AG10803 (cell line): ENCODE measurements around the gene PPP1R37.

ENCODE experiments used
- DNase-seq: peaks from one replicate; pipeline ENCODE4 v3.0.0; 2010; ENCODE audit warnings: low read depth
- H3K4me3 ChIP-seq: 2 replicates; pipeline ENCODE4 v1.5.1; 2011; ENCODE audit warnings: mild to moderate bottlenecking, low read length, control low read depth
- CTCF ChIP-seq: conservative IDR thresholded peaks from 2 replicates; pipeline ENCODE4 v1.5.1; 2011; ENCODE audit warnings: mild to moderate bottlenecking, low read length, control low read depth, inconsistent platforms

The PPP1R37 gene

GRCh38 chr19:45063851-45064801 is 28.9 kb upstream of the PPP1R37 start:
- no peak for TF ChIP-seq CTCF
- no peak for DNase-seq
- no peak overlapping the region for H3K4me3 ChIP-seq

DNA sequence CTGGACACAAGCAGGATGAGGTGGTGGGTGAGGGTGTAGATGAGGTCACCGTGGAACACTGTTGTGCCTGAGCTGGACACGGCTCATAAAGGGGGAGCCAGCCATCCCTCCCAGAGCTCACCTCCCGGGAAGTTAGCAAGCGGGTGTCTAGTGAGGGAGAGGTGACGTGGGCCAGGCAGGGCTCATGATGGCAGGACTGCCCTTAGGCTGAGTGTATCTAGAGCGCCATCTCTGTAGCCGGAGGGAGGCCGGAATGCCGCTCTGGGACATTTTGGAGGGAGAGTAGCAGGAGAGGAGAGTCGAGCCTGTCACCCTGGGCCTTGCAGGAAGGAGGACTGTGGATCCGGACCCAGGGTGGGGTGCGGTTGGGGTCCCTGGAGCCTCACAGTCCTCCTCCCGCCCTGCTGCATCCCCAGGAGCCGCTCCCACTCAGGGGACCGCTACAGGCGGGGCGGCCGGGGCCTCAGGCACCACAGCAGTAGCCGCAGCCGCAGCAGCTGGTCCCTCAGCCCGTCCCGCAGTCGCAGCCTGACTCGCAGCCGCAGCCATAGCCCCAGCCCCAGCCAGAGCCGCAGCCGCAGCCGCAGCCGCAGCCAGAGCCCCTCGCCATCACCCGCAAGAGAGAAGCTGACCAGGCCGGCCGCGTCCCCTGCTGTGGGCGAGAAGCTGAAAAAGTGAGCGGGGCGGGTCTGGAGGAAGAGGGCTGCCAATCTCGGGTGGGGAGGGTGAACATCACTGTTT is 25.9 kb upstream of the PPP1R37 start:
- DNase-seq: no peak
- no peak overlapping the region for H3K4me3 ChIP-seq
- TF ChIP-seq CTCF: no peak

- no peak for TF ChIP-seq CTCF
- no peak for DNase-seq
- H3K4me3 ChIP-seq: no peak overlapping the region
These were observed 24.9 kb upstream of the PPP1R37 start for GRCh38 chr19:45068041-45068440.

- H3K4me3 ChIP-seq: no peak overlapping the region
- DNase-seq: no peak
- TF ChIP-seq CTCF: no peak
These were observed 23.9 kb upstream of the PPP1R37 start for GRCh38 chr19:45069056-45069455.

DNA sequence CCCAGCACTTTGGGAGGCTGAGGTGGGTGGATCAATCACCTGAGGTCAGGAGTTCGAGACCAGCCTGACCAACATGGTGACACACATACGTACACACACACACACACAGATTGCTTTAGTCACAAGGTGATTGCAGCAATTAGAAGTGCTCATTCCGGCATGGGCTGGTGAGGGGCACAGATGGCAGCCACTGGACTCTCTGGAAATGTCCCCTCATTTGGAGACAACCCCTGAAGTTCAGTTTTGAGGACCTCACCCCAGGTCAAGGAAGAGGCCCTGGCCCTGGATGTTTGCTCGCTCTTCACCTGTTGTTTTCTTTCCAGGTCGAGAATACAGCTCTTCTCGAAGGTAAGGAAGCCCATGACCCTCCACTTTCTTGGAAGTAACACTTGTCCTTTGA is 22.8 kb upstream of the PPP1R37 start:
- H3K4me3 ChIP-seq: no peak overlapping the region
- no peak for DNase-seq
- TF ChIP-seq CTCF: no peak

DNA sequence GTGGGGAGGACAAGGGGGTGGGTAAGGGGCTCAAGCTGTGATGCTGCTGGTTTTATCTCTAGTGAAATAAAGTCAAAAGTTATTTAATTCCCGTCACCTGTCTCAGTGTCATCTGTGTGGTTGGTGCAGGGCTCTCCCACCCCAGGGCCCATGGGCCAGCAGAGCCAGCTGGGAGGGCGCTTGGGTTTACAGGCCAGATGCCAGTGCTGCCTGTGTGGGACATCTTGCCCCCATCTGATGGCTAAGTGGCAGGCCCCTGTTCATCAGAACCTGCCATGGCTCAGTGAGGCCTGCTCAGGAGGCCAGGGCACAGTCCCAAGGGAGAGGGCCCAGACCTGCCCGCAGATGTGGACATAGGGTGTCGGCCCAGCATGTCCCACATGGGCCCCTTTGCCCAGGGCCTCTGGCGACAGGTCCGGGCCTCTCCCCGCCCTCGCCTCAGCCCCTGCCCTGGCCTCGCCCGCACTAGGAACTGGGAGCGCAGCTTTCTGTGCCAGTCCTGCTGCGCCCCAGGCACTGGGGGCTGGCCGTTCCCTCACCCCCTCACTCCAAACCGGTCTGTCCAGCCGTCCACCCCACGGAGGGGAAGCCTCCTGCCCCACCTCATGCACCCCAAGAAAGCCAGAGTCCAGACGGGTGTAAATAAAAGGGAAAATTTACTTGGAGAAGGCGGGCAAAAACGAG is 22.0 kb upstream of the PPP1R37 start:
- TF ChIP-seq CTCF: no peak
- no peak overlapping the region for H3K4me3 ChIP-seq
- no peak for DNase-seq
